ENCODE data around the gene GALK2. TPM values are rescaled to one million over a fixed set of nuclear protein-coding genes. Genes with fewer than 3 reads are reported as not detected.

GALK2 gene
- total RNA-seq, 1 donor from 2014 or later, result 28.6 TPM

DNA sequence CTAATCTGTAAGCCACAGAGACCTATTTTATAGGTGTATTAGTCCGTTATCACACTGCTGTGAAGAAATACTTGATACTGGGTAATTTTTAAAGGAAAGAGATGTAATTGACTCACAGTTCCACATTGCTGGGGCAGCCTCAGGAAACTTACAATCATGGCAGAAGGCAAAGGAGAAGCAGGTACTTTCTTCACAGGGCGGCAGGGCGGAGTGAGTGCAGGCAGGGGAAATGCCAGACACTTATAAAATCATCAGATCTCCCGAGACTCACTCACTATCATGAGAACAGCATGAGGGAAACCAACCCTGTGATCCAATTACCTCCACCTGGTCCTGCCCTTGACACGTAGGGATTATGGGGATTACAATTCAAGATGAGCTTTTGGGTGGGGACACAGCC is 108.7 kb downstream of the GALK2 start:
- DNase-seq (ENCODE audit: low read depth), result no peak
- Histone ChIP-seq H3K4me3 (ENCODE audit: low read depth, low read length) (no peak overlapping the region), H3K36me3 (ENCODE audit: control insufficient read depth, insufficient read depth, low read length) (no peaks in the 10 kb centered on the region), H3K27me3 (ENCODE audit: control insufficient read depth, insufficient read depth, low read length) (no peaks in the 10 kb centered on the region)
- TF ChIP-seq, protein P1, sequence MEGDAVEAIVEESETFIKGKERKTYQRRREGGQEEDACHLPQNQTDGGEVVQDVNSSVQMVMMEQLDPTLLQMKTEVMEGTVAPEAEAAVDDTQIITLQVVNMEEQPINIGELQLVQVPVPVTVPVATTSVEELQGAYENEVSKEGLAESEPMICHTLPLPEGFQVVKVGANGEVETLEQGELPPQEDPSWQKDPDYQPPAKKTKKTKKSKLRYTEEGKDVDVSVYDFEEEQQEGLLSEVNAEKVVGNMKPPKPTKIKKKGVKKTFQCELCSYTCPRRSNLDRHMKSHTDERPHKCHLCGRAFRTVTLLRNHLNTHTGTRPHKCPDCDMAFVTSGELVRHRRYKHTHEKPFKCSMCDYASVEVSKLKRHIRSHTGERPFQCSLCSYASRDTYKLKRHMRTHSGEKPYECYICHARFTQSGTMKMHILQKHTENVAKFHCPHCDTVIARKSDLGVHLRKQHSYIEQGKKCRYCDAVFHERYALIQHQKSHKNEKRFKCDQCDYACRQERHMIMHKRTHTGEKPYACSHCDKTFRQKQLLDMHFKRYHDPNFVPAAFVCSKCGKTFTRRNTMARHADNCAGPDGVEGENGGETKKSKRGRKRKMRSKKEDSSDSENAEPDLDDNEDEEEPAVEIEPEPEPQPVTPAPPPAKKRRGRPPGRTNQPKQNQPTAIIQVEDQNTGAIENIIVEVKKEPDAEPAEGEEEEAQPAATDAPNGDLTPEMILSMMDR (IDR thresholded peaks at IDR 0.05; ENCODE audit: insufficient read depth, low read length, poor library complexity, severe bottlenecking), result no peak

DNA sequence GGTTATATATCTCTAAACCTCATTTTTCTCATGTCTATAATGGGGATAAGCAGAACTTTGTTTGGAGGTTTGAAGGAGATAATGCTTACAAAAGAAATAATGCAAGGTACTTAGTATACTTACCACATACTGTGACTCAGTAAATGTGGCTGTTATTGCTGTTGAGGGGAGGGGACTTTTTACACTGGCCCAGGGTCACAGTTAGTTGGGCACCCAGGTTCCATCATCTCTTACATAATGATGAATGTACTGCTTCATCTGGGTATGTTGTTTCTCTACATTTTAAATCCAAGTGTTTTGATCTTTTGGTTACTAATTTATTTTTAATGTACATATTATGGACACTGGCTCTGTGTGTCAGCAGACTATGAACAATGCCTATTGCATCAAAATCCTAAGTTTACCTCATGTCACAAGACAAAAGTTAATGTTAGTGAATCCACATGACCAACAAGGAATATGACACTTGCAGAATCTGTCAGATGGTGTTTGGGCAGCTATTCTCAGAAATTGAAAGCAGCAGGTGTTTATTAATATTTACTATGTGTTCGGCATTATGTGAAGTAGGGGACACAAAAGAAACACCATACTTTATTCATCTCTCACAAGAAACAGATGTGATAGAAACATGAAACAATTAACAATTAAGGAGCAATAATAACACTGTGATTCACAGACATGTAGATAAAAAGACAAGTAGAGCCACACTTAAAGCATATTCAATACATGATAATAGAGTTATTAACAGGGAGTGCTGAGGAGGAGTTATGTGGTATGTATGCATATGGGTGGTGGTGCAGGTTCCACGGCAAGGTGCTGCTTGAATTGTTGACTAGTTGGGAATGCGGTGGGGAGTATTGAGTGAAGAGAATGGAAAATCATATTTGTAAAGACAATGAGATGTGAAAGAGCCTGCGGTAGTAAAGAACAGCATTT is 109.7 kb downstream of the GALK2 start:
- H3K4me3 ChIP-seq (ENCODE audit: low read depth, low read length), result no peak overlapping the region
- H3K27me3 ChIP-seq (ENCODE audit: control insufficient read depth, insufficient read depth, low read length), result no peaks in the 10 kb centered on the region
- TF ChIP-seq, protein P1 (IDR thresholded peaks at IDR 0.05; ENCODE audit: insufficient read depth, low read length, poor library complexity, severe bottlenecking), result no peak
- no peak for DNase-seq (ENCODE audit: low read depth)
- no peaks in the 10 kb centered on the region for H3K36me3 ChIP-seq (ENCODE audit: control insufficient read depth, insufficient read depth, low read length)

DNA sequence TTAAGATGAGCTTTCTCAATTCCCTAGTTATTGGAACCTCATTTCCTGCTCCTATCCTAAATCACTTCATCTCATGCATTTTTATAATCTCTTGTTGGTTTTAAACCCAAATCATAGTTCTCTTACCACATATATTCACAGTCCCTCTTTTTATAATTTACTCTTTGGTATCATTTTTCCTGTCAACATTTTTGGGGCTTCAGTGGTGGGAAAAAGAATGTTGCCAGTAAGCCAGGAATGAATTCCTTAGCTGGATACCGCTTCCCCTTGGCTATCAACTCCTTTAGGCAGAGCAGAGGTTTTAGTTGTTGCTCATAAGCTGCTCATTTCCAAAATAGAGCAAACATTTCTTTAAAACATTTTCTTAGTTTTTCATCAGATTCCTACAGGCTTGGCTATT is 112.3 kb downstream of the GALK2 start:
- TF ChIP-seq, protein P1 (IDR thresholded peaks at IDR 0.05; ENCODE audit: insufficient read depth, low read length, poor library complexity, severe bottlenecking), result no peak

DNA sequence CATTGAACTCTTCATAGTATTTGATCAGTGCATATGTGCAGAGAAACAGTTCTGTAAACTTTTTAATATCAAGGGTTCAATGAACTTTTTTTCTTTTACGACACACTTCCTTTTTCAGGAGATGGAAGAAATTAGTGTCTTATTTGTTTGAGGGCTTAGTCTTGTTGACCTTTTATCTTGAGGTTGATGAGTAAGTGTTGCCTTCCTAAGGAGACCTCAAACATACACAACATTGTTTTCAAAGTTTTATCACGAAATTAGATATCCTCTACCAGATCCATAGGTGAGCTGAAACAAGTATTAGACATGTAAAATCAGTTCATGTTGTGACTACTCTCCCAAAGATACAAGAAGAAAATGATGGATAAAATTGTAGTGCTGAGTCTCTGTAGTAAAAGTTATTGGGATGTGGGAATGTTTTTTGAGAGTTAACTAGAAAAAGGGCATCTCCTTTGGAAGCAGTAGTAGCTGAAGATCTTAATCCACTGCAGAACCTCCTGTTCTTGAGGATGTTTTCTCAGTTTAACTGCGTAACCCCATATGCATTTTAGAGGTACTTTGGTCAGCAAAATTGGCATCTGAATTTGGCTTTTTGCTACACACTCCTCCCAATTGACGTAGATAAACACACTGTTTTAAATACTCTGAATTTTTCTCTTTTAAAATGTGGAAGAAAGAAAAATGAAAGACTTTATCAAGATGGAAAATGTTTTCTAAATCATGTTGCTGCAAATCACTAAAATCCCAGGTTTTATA is 116.8 kb downstream of the GALK2 start:
- Histone ChIP-seq H3K36me3 (ENCODE audit: control insufficient read depth, insufficient read depth, low read length) (no peaks in the 10 kb centered on the region), H3K27me3 (ENCODE audit: control insufficient read depth, insufficient read depth, low read length) (no peaks in the 10 kb centered on the region), H3K4me3 (ENCODE audit: low read depth, low read length) (no peak overlapping the region)
- DNase-seq (ENCODE audit: low read depth), result no peak
- TF ChIP-seq, protein P1 (IDR thresholded peaks at IDR 0.05; ENCODE audit: insufficient read depth, low read length, poor library complexity, severe bottlenecking), result no peak

More for the DNA sequence above, 112.3 kb downstream of the GALK2 start:
- Histone ChIP-seq H3K4me3 (ENCODE audit: low read depth, low read length) (no peak overlapping the region), H3K27me3 (ENCODE audit: control insufficient read depth, insufficient read depth, low read length) (no peaks in the 10 kb centered on the region), H3K36me3 (ENCODE audit: control insufficient read depth, insufficient read depth, low read length) (no peaks in the 10 kb centered on the region)
- no peak for DNase-seq (ENCODE audit: low read depth)

DNA sequence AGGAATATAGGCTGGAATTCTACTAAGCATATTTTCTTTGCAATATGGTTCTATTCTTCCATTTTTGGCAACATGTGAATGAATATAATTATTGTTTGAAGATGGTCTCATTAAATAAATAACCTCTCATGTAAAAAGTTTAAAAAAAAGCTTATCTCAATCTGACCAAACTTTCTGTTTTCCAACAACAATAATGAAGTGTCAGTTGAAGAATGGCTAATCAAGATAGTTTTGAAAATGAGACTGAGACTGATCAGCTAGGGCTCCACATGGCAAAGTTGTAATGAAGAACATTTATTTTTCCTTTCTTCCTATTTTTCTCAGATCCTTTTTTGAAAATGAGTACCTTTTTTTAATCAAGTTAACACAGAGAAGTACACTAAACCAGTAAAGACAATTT is 117.4 kb downstream of the GALK2 start:
- TF ChIP-seq, protein P1 (IDR thresholded peaks at IDR 0.05; ENCODE audit: insufficient read depth, low read length, poor library complexity, severe bottlenecking), result no peak
- no peaks in the 10 kb centered on the region for H3K36me3 ChIP-seq (ENCODE audit: control insufficient read depth, insufficient read depth, low read length)
- no peak for DNase-seq (ENCODE audit: low read depth)
- no peak overlapping the region for H3K4me3 ChIP-seq (ENCODE audit: low read depth, low read length)
- no peaks in the 10 kb centered on the region for H3K27me3 ChIP-seq (ENCODE audit: control insufficient read depth, insufficient read depth, low read length)
